ENCODE measurements around the gene FMNL2.

DNA sequence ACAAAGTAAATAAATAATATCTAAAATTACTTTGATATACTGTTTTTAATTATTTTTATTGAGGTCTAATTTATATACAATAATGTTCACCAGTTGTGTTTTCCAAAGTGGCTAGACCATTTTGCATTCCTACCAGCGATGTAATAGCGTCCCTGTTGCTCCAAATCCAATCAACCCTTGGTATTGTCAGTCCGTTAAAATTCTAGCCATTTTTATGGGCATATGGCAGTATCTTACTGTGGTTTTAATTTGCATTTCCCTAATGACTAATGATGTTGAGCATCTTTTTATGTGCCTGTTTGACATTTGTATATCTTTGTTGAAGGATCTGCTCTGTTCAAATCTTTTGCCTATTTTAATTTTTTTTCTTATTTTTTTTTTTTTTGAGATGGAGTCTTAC is 197.3 kb downstream of the FMNL2 start:
- TF ChIP-seq, protein P1, sequence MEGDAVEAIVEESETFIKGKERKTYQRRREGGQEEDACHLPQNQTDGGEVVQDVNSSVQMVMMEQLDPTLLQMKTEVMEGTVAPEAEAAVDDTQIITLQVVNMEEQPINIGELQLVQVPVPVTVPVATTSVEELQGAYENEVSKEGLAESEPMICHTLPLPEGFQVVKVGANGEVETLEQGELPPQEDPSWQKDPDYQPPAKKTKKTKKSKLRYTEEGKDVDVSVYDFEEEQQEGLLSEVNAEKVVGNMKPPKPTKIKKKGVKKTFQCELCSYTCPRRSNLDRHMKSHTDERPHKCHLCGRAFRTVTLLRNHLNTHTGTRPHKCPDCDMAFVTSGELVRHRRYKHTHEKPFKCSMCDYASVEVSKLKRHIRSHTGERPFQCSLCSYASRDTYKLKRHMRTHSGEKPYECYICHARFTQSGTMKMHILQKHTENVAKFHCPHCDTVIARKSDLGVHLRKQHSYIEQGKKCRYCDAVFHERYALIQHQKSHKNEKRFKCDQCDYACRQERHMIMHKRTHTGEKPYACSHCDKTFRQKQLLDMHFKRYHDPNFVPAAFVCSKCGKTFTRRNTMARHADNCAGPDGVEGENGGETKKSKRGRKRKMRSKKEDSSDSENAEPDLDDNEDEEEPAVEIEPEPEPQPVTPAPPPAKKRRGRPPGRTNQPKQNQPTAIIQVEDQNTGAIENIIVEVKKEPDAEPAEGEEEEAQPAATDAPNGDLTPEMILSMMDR (IDR thresholded peaks at IDR 0.05; ENCODE audit: low read depth, low read length, missing input control), result no peak
- no peak for TF ChIP-seq RAD21 (IDR thresholded peaks at IDR 0.05)
- TF ChIP-seq, protein P2, sequence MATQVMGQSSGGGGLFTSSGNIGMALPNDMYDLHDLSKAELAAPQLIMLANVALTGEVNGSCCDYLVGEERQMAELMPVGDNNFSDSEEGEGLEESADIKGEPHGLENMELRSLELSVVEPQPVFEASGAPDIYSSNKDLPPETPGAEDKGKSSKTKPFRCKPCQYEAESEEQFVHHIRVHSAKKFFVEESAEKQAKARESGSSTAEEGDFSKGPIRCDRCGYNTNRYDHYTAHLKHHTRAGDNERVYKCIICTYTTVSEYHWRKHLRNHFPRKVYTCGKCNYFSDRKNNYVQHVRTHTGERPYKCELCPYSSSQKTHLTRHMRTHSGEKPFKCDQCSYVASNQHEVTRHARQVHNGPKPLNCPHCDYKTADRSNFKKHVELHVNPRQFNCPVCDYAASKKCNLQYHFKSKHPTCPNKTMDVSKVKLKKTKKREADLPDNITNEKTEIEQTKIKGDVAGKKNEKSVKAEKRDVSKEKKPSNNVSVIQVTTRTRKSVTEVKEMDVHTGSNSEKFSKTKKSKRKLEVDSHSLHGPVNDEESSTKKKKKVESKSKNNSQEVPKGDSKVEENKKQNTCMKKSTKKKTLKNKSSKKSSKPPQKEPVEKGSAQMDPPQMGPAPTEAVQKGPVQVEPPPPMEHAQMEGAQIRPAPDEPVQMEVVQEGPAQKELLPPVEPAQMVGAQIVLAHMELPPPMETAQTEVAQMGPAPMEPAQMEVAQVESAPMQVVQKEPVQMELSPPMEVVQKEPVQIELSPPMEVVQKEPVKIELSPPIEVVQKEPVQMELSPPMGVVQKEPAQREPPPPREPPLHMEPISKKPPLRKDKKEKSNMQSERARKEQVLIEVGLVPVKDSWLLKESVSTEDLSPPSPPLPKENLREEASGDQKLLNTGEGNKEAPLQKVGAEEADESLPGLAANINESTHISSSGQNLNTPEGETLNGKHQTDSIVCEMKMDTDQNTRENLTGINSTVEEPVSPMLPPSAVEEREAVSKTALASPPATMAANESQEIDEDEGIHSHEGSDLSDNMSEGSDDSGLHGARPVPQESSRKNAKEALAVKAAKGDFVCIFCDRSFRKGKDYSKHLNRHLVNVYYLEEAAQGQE (IDR thresholded peaks at IDR 0.05), result no peak
- TF ChIP-seq GABPA (IDR thresholded peaks at IDR 0.05 in 1 of 2, conservative IDR thresholded peaks at IDR 0.05 in 1 of 2), result no peak
- TF ChIP-seq, protein P3, sequence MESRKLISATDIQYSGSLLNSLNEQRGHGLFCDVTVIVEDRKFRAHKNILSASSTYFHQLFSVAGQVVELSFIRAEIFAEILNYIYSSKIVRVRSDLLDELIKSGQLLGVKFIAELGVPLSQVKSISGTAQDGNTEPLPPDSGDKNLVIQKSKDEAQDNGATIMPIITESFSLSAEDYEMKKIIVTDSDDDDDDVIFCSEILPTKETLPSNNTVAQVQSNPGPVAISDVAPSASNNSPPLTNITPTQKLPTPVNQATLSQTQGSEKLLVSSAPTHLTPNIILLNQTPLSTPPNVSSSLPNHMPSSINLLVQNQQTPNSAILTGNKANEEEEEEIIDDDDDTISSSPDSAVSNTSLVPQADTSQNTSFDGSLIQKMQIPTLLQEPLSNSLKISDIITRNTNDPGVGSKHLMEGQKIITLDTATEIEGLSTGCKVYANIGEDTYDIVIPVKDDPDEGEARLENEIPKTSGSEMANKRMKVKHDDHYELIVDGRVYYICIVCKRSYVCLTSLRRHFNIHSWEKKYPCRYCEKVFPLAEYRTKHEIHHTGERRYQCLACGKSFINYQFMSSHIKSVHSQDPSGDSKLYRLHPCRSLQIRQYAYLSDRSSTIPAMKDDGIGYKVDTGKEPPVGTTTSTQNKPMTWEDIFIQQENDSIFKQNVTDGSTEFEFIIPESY (IDR thresholded peaks at IDR 0.05), result no peak
- TF ChIP-seq SP1 (IDR thresholded peaks at IDR 0.05), result no peak
- TF ChIP-seq, protein P4, sequence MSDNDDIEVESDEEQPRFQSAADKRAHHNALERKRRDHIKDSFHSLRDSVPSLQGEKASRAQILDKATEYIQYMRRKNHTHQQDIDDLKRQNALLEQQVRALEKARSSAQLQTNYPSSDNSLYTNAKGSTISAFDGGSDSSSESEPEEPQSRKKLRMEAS (IDR thresholded peaks at IDR 0.05), result no peak
- no peak for TF ChIP-seq YY1 (IDR thresholded peaks at IDR 0.05)
- TF ChIP-seq, protein P5, sequence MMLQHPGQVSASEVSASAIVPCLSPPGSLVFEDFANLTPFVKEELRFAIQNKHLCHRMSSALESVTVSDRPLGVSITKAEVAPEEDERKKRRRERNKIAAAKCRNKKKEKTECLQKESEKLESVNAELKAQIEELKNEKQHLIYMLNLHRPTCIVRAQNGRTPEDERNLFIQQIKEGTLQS (IDR thresholded peaks at IDR 0.05), result no peak
- no peak for TF ChIP-seq TAF1 (conservative IDR thresholded peaks at IDR 0.05)
